K562 (cell line): Measurements from ENCODE around the gene TPRX2. TPM values are rescaled to one million over a fixed set of nuclear protein-coding genes. Genes with fewer than 3 reads are reported as not detected.

Experiments used
- ARID1B ChIP-seq: fragments of 450-650 bp; IDR thresholded peaks from 2 replicates; pipeline ENCODE4 v1.6.1; 2016; ENCODE audit warnings: antibody characterized with exemption, mild to moderate bottlenecking, inconsistent platforms
- ATF1 ChIP-seq, 2 experiments: fragments of 450-650 bp in 1 of 2; IDR thresholded peaks; 2 replicates each; pipeline ENCODE4 v1.6.1; 2016; ENCODE audit warnings: missing compliant biosample characterization in 1 of 2, missing genetic modification characterization in 1 of 2
- CREBBP ChIP-seq: IDR thresholded peaks from one replicate; pipeline ENCODE4 v1.6.1; 2012; ENCODE audit warnings: low read depth, mild to moderate bottlenecking, control low read depth, inconsistent platforms, low read length
- GATAD2A ChIP-seq: fragments of 450-650 bp; IDR thresholded peaks from 2 replicates; pipeline ENCODE4 v1.6.1; 2017
- HMG20B ChIP-seq: fragments of 250-450 bp; sonication (Bioruptor Pico); IDR thresholded peaks from 2 replicates; pipeline ENCODE4 v1.5.0; 2021; ENCODE audit warnings: mild to moderate bottlenecking
- KHSRP ChIP-seq: fragments of 450-650 bp; IDR thresholded peaks from 2 replicates; pipeline ENCODE4 v1.6.1; 2017
- KLF6 ChIP-seq: fragments of 250-450 bp; sonication (Bioruptor Pico); IDR thresholded peaks from 2 replicates; pipeline ENCODE4 v1.4.0; 2020; ENCODE audit warnings: mild to moderate bottlenecking, moderate library complexity, borderline replicate concordance
- MEF2A ChIP-seq: IDR thresholded peaks from 2 replicates; pipeline ENCODE4 v1.6.1; 2011; ENCODE audit warnings: low read depth, mild to moderate bottlenecking, low read length, moderate library complexity; ENCODE audit not compliant: control insufficient read depth
- PRMT5 ChIP-seq: sonication (generic); formaldehyde crosslinking; IDR thresholded peaks from 2 replicates; pipeline ENCODE4 v1.5.0; 2020; ENCODE audit warnings: missing genetic modification reagents
- RFX7 ChIP-seq: fragments of 250-450 bp; sonication (Bioruptor Pico); IDR thresholded peaks from 2 replicates; pipeline ENCODE4 v1.5.1; 2021; ENCODE audit warnings: mild to moderate bottlenecking
- SLC30A9 ChIP-seq: fragments of 250-450 bp; sonication (Bioruptor Pico); IDR thresholded peaks from 2 replicates; pipeline ENCODE4 v1.8.0; 2022; ENCODE audit warnings: mild to moderate bottlenecking, moderate library complexity
- SMAD2 ChIP-seq: fragments of 150-350 bp; IDR thresholded peaks from 2 replicates; pipeline ENCODE4 v1.6.1; 2014; ENCODE audit warnings: low read depth, mild to moderate bottlenecking, low read length
- SP2 ChIP-seq: IDR thresholded peaks from 2 replicates; pipeline ENCODE4 v1.6.1; 2011; ENCODE audit warnings: mild to moderate bottlenecking, low read depth, low read length, moderate library complexity; ENCODE audit not compliant: poor library complexity, severe bottlenecking; ENCODE audit errors: extremely low read depth
- ZNF41 ChIP-seq: fragments of 250-450 bp; sonication (Bioruptor Pico); conservative IDR thresholded peaks from 2 replicates; pipeline ENCODE4 v1.4.0; 2020; ENCODE audit warnings: mild to moderate bottlenecking
- ZNF668 ChIP-seq: fragments of 250-450 bp; sonication (Bioruptor Pico); IDR thresholded peaks from 2 replicates; pipeline ENCODE4 v1.8.0; 2022; ENCODE audit warnings: mild to moderate bottlenecking, inconsistent platforms
- polyA plus RNA-seq, 8 experiments: library from polyadenylated mRNA; depleted of rRNA in 4 of 8; stranded (reverse) in 5 of 8; unstranded in 3 of 8; fragments of >200 nt; fragmentation: Nextera tagmentation in 2 of 8; fragmentation: Illumina TruSeq in 1 of 8; extraction: Ambion mirVana in 2 of 8; extraction: Trizol in 1 of 8; gene quantifications; 2 replicates each; pipeline versions ENCODE4 v1.2.1 to v1.2.3, GENCODE V29; 2011 to 2014; ENCODE audit warnings: inconsistent platforms in 1 of 8, missing spikeins in 1 of 8
- total RNA-seq, 7 experiments: library from RNA; depleted of rRNA in 6 of 7; stranded (reverse); fragments of >200 nt in 6 of 7; fragmentation: Illumina TruSeq in 2 of 7; extraction: Trizol in 2 of 7; gene quantifications; 2 replicates each; pipeline versions ENCODE4 v1.2.1 to v1.2.3, GENCODE V29; 2011 to 2021; ENCODE audit warnings: low replicate concordance in 1 of 7
- TF ChIP-seq, protein P1 (sequence below): fragments of 250-450 bp; sonication (Bioruptor Pico); IDR thresholded peaks from 2 replicates; pipeline ENCODE4 v1.4.0; 2020; ENCODE audit warnings: mild to moderate bottlenecking, moderate library complexity
- TF ChIP-seq, protein P2 (sequence below): fragments of 450-650 bp; IDR thresholded peaks from 2 replicates; pipeline ENCODE4 v1.6.1; 2017; ENCODE audit warnings: mild to moderate bottlenecking, moderate library complexity
- TF ChIP-seq, protein P3 (sequence below): sonication (generic); formaldehyde crosslinking; IDR thresholded peaks from 2 replicates; pipeline ENCODE4 v1.8.1; 2023; ENCODE audit warnings: mild to moderate bottlenecking, missing genetic modification reagents
- TF ChIP-seq, protein P4 (sequence below): IDR thresholded peaks from 2 replicates; pipeline ENCODE4 v1.6.1; 2016; ENCODE audit warnings: missing genetic modification characterization, missing compliant biosample characterization
- TF ChIP-seq, protein P5 (sequence below): sonication (generic); formaldehyde crosslinking; IDR thresholded peaks from 2 replicates; pipeline ENCODE4 v1.8.1; 2022; ENCODE audit warnings: missing genetic modification reagents

TPRX2 gene
- total and polyA plus RNA-seq, 9 of the 15 experiments (the other 6 are each of a cell fraction or from before 2014, with no cell fraction given) = not detected

DNA sequence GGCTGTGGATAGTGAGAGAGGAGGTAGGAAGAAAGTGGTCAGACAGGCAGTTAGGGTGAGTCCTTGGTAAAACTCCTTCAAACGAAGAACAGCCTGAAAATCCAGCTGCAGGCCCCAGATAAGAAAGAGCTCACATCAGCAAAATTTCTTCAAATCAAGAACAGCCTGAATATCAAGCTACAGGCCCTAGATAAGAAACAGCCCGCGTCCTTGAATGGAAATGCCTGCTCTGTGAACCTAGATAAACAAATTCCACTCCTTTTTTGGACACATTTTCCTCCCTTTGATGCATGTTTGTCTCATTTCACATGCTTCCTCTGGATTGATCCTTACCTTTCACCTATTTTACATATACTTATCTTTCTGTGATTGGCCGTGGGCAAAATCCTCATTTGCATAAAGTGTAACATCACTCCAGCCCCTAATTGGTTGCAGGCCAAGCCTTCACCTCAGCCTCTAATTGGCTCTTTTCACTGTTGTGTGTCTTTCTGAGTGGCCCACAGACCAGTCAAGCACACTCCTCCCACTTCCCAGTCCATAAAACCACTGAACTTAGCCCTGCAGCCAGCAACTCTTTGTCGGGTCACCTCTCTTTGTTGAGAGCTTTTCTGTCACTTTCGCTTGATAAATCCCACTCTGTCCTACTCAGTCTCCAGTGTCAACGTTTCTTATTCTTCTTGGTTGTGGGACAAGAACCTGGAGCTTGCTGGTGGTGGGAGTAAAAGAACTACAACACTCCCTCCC, 33.1 kb downstream of the TPRX2 start (continued):
- TF ChIP-seq, protein P1, sequence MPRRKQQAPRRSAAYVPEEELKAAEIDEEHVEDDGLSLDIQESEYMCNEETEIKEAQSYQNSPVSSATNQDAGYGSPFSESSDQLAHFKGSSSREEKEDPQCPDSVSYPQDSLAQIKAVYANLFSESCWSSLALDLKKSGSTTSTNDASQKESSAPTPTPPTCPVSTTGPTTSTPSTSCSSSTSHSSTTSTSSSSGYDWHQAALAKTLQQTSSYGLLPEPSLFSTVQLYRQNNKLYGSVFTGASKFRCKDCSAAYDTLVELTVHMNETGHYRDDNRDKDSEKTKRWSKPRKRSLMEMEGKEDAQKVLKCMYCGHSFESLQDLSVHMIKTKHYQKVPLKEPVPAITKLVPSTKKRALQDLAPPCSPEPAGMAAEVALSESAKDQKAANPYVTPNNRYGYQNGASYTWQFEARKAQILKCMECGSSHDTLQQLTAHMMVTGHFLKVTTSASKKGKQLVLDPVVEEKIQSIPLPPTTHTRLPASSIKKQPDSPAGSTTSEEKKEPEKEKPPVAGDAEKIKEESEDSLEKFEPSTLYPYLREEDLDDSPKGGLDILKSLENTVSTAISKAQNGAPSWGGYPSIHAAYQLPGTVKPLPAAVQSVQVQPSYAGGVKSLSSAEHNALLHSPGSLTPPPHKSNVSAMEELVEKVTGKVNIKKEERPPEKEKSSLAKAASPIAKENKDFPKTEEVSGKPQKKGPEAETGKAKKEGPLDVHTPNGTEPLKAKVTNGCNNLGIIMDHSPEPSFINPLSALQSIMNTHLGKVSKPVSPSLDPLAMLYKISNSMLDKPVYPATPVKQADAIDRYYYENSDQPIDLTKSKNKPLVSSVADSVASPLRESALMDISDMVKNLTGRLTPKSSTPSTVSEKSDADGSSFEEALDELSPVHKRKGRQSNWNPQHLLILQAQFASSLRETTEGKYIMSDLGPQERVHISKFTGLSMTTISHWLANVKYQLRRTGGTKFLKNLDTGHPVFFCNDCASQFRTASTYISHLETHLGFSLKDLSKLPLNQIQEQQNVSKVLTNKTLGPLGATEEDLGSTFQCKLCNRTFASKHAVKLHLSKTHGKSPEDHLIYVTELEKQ = no peak
- TF ChIP-seq CREBBP = no peak
- TF ChIP-seq GATAD2A = no peak
- TF ChIP-seq SLC30A9 = no peak
- no peak for TF ChIP-seq ZNF668 (CRISPR knock-in tag)
- TF ChIP-seq KHSRP = peak; percentile 90
- TF ChIP-seq ARID1B = peak; percentile 100
- no peak for TF ChIP-seq RFX7
- TF ChIP-seq ATF1 (CRISPR knock-in tag; IDR thresholded peaks at IDR 0.05) = no peak
- peak; percentile 86 for TF ChIP-seq ATF1 (tag; IDR thresholded peaks at IDR 0.05)
- TF ChIP-seq, protein P2, sequence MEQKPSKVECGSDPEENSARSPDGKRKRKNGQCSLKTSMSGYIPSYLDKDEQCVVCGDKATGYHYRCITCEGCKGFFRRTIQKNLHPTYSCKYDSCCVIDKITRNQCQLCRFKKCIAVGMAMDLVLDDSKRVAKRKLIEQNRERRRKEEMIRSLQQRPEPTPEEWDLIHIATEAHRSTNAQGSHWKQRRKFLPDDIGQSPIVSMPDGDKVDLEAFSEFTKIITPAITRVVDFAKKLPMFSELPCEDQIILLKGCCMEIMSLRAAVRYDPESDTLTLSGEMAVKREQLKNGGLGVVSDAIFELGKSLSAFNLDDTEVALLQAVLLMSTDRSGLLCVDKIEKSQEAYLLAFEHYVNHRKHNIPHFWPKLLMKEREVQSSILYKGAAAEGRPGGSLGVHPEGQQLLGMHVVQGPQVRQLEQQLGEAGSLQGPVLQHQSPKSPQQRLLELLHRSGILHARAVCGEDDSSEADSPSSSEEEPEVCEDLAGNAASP = no peak
- no peak for TF ChIP-seq SMAD2
- no peak for TF ChIP-seq HMG20B
- peak; percentile 44 for TF ChIP-seq SP2
- TF ChIP-seq, protein P3, sequence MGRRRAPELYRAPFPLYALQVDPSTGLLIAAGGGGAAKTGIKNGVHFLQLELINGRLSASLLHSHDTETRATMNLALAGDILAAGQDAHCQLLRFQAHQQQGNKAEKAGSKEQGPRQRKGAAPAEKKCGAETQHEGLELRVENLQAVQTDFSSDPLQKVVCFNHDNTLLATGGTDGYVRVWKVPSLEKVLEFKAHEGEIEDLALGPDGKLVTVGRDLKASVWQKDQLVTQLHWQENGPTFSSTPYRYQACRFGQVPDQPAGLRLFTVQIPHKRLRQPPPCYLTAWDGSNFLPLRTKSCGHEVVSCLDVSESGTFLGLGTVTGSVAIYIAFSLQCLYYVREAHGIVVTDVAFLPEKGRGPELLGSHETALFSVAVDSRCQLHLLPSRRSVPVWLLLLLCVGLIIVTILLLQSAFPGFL (CRISPR knock-in tag) = no peak
- no peak for TF ChIP-seq KLF6 (CRISPR knock-in tag)
- no peak for TF ChIP-seq ZNF41 (CRISPR knock-in tag)
- peak; percentile 72 for TF ChIP-seq MEF2A
- TF ChIP-seq, protein P4, sequence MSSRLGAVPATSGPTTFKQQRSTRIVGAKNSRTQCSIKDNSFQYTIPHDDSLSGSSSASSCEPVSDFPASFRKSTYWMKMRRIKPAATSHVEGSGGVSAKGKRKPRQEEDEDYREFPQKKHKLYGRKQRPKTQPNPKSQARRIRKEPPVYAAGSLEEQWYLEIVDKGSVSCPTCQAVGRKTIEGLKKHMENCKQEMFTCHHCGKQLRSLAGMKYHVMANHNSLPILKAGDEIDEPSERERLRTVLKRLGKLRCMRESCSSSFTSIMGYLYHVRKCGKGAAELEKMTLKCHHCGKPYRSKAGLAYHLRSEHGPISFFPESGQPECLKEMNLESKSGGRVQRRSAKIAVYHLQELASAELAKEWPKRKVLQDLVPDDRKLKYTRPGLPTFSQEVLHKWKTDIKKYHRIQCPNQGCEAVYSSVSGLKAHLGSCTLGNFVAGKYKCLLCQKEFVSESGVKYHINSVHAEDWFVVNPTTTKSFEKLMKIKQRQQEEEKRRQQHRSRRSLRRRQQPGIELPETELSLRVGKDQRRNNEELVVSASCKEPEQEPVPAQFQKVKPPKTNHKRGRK (tag) = no peak
- TF ChIP-seq, protein P5, sequence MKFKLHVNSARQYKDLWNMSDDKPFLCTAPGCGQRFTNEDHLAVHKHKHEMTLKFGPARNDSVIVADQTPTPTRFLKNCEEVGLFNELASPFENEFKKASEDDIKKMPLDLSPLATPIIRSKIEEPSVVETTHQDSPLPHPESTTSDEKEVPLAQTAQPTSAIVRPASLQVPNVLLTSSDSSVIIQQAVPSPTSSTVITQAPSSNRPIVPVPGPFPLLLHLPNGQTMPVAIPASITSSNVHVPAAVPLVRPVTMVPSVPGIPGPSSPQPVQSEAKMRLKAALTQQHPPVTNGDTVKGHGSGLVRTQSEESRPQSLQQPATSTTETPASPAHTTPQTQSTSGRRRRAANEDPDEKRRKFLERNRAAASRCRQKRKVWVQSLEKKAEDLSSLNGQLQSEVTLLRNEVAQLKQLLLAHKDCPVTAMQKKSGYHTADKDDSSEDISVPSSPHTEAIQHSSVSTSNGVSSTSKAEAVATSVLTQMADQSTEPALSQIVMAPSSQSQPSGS (CRISPR knock-in tag) = no peak
- no peak for TF ChIP-seq PRMT5 (CRISPR knock-in tag)
